ENCODE results near the gene ANGPTL4. TPM values are rescaled to one million over a fixed set of nuclear protein-coding genes. Genes with fewer than 3 reads are reported as not detected.

The ANGPTL4 gene
- total and polyA plus RNA-seq, 9 of the 15 experiments (the other 6 are each of a cell fraction or from before 2014, with no cell fraction given): 0.05 to 0.77 (median 0.22) TPM; not detected in 4

DNA sequence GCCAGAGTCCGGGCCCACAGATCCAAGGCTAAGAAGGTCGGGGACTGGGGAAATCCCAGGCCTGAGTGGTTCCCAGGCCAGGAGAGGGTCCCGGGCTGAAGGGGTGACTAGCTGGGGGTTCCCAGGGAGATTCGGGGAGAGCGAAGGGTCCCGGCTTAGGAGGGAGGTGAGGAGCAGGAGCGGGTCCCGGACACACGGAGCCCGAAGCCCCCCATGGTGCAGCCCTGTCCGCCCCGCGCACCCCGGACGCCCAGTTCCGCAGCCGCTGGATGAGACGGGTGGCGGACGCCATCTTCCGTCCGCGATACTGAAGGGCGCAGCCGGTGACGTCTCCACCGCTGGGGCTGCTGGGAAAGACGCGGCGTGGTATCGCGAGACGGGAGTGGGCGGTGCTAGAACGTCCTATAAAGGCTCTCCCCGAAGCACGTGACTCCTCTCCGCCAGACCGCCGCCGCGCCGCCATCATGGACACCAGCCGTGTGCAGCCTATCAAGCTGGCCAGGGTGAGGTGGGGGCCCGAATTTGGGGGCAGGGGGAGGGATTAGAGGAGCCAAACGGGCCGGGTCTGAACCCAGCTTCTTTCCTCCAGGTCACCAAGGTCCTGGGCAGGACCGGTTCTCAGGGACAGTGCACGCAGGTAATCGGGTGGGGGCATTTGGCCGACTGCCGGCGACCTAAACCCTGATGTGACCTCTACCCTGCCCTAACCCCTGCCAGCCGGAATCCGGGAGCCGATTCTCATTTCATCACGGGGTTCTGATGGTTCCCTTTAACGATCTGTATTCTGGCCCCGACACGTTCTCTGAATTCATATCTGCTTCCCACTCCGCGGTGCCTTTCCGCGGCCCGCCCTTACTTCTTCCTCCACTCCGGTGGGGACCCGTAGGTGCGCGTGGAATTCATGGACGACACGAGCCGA is 42.6 kb upstream of the ANGPTL4 start, which contains the start of the genes NDUFA7 and RPS28 (continued):
- TF ChIP-seq, protein P1, sequence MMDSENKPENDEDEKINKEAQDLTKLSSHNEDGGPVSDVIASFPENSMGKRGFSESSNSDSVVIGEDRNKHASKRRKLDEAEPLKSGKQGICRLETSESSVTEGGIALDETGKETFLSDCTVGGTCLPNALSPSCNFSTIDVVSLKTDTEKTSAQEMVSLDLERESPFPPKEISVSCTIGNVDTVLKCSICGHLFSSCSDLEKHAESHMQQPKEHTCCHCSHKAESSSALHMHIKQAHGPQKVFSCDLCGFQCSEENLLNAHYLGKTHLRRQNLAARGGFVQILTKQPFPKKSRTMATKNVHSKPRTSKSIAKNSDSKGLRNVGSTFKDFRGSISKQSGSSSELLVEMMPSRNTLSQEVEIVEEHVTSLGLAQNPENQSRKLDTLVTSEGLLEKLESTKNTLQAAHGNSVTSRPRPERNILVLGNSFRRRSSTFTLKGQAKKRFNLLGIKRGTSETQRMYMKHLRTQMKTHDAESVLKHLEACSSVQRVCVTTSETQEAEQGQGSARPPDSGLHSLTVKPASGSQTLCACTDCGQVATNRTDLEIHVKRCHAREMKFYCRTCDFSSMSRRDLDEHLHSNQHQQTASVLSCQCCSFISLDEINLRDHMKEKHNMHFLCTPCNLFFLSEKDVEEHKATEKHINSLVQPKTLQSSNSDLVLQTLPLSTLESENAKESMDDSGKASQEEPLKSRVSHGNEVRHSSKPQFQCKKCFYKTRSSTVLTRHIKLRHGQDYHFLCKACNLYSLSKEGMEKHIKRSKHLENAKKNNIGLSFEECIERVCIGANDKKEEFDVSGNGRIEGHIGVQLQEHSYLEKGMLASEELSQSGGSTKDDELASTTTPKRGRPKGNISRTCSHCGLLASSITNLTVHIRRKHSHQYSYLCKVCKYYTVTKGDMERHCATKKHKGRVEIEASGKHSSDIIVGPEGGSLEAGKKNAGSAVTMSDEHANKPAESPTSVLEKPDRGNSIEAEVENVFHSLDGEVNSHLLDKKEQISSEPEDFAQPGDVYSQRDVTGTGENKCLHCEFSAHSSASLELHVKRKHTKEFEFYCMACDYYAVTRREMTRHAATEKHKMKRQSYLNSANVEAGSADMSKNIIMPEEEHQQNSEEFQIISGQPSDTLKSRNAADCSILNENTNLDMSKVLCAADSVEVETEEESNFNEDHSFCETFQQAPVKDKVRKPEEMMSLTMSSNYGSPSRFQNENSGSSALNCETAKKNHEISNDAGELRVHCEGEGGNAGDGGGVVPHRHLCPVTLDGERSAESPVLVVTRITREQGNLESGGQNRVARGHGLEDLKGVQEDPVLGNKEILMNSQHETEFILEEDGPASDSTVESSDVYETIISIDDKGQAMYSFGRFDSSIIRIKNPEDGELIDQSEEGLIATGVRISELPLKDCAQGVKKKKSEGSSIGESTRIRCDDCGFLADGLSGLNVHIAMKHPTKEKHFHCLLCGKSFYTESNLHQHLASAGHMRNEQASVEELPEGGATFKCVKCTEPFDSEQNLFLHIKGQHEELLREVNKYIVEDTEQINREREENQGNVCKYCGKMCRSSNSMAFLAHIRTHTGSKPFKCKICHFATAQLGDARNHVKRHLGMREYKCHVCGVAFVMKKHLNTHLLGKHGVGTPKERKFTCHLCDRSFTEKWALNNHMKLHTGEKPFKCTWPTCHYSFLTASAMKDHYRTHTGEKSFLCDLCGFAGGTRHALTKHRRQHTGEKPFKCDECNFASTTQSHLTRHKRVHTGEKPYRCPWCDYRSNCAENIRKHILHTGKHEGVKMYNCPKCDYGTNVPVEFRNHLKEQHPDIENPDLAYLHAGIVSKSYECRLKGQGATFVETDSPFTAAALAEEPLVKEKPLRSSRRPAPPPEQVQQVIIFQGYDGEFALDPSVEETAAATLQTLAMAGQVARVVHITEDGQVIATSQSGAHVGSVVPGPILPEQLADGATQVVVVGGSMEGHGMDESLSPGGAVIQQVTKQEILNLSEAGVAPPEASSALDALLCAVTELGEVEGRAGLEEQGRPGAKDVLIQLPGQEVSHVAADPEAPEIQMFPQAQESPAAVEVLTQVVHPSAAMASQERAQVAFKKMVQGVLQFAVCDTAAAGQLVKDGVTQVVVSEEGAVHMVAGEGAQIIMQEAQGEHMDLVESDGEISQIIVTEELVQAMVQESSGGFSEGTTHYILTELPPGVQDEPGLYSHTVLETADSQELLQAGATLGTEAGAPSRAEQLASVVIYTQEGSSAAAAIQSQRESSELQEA (IDR thresholded peaks at IDR 0.05; ENCODE audit: low read depth): peak; percentile 69; the same call in 1 of the 2 replicates
- TF ChIP-seq SRSF1 (IDR thresholded peaks at IDR 0.05; ENCODE audit: low read depth, low read length) (no peak), MIER1 (IDR thresholded peaks at IDR 0.05; ENCODE audit: low read depth) (peak; percentile 60; the same call in 1 of the 2 replicates), KLF16 (IDR thresholded peaks at IDR 0.05) (no peak), MECOM (CRISPR knock-in tag; IDR thresholded peaks at IDR 0.05) (no peak), ARID1B (IDR thresholded peaks at IDR 0.05) (peak; percentile 24), ZNF699 (CRISPR knock-in tag; IDR thresholded peaks at IDR 0.05; ENCODE audit: insufficient replicate concordance) (no peak), SIX5 (IDR thresholded peaks at IDR 0.05; ENCODE audit: borderline replicate concordance in 1 of 2, insufficient read depth in 1 of 2, low read depth in 1 of 2, low read length in 2 of 2) (peak; percentile 28 to 32; a peak in 2 of 4 replicates), CBFB (CRISPR knock-in tag; IDR thresholded peaks at IDR 0.05) (no peak), TEAD1 (CRISPR knock-in tag; IDR thresholded peaks at IDR 0.05) (0 out of 4 replicates have a peak, but pooled peaks have one; percentile 2 to 10), ZNF696 (CRISPR knock-in tag; conservative IDR thresholded peaks at IDR 0.05) (no peak), SAFB (IDR thresholded peaks at IDR 0.05; ENCODE audit: borderline replicate concordance, low read depth, low read length) (no peak)
- TF ChIP-seq, protein P2, sequence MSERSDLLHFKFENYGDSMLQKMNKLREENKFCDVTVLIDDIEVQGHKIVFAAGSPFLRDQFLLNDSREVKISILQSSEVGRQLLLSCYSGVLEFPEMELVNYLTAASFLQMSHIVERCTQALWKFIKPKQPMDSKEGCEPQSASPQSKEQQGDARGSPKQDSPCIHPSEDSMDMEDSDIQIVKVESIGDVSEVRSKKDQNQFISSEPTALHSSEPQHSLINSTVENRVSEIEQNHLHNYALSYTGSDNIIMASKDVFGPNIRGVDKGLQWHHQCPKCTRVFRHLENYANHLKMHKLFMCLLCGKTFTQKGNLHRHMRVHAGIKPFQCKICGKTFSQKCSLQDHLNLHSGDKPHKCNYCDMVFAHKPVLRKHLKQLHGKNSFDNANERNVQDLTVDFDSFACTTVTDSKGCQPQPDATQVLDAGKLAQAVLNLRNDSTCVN (CRISPR knock-in tag; IDR thresholded peaks at IDR 0.05): no peak
- TF ChIP-seq, protein P3, sequence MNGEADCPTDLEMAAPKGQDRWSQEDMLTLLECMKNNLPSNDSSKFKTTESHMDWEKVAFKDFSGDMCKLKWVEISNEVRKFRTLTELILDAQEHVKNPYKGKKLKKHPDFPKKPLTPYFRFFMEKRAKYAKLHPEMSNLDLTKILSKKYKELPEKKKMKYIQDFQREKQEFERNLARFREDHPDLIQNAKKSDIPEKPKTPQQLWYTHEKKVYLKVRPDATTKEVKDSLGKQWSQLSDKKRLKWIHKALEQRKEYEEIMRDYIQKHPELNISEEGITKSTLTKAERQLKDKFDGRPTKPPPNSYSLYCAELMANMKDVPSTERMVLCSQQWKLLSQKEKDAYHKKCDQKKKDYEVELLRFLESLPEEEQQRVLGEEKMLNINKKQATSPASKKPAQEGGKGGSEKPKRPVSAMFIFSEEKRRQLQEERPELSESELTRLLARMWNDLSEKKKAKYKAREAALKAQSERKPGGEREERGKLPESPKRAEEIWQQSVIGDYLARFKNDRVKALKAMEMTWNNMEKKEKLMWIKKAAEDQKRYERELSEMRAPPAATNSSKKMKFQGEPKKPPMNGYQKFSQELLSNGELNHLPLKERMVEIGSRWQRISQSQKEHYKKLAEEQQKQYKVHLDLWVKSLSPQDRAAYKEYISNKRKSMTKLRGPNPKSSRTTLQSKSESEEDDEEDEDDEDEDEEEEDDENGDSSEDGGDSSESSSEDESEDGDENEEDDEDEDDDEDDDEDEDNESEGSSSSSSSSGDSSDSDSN (IDR thresholded peaks at IDR 0.05; ENCODE audit: borderline replicate concordance in 1 of 2, low read depth in 2 of 2, low read length in 2 of 2): no peak
